ENCODE data around the gene GDI2. TPM values are rescaled to one million over a fixed set of nuclear protein-coding genes. Genes with fewer than 3 reads are reported as not detected.

Gene GDI2
- total and polyA plus RNA-seq, 2 of the 13 experiments (the other 11 are each of a cell fraction or from before 2014, with no cell fraction given) = 153 to 477 TPM

DNA sequence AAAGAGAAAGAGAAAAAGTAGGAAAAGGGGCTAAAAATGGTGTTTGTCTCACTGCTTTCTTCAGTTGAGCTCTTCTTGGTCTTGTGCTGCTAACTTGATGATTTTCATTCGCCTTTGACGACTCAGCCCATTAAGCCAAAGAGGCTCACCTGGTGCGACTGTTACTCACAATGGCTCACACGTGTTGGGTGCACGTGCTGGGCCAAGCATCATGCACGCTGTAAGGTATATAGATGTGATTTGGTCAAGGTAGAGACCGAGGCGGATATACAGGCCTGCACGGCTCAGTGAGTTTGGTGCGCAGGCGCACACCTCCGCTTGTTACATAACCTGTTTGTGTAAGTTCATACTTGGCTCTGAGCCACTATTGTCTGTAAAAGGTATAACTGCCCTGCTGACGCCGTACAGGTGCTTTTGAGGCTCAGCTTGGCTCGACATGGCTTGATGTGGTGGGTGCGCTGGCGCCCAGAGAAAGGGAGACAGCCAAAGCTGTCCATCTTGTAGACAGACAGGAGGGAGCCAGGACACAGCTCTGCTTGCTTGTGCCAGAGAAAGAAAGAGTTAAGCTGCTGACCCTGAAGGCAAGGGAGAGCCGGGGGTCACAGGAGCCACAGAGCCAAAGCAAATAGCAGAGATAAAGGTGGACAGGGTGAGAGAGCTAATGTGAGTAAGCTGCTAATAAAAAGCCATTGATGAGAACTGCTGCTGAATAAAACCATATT, 42.9 kb upstream of the GDI2 start (continued):
- TF ChIP-seq GZF1 (CRISPR knock-in tag; IDR thresholded peaks at IDR 0.05) (no peak), CBX1 (IDR thresholded peaks at IDR 0.05; ENCODE audit: low read depth) (no peak), KAT8 (CRISPR knock-in tag; IDR thresholded peaks at IDR 0.05) (0 out of 2 replicates have a peak, but pooled peaks have one; percentile 17), RXRB (CRISPR knock-in tag; IDR thresholded peaks at IDR 0.05; ENCODE audit: borderline replicate concordance) (0 out of 2 replicates have a peak, but pooled peaks have one; percentile 6), ZNF207 (IDR thresholded peaks at IDR 0.05; ENCODE audit: borderline replicate concordance) (no peak), RXRA (CRISPR knock-in tag; IDR thresholded peaks at IDR 0.05) (peak; percentile 40; the same call in 1 of the 2 replicates), NFATC3 (CRISPR knock-in tag; IDR thresholded peaks at IDR 0.05) (no peak), SOX6 (IDR thresholded peaks at IDR 0.05) (no peak), SOX6 (CRISPR knock-in tag; IDR thresholded peaks at IDR 0.05) (peak; percentile 61), ZNF547 (CRISPR knock-in tag; IDR thresholded peaks at IDR 0.05) (no peak), ZNF652 (CRISPR knock-in tag; IDR thresholded peaks at IDR 0.05; ENCODE audit: borderline replicate concordance, low read depth) (peak; percentile 88), HNRNPH1 (optimal IDR thresholded peaks at IDR 0.05; ENCODE audit: low read depth, low read length) (no peak), ZNF75D (CRISPR knock-in tag; IDR thresholded peaks at IDR 0.05; ENCODE audit: borderline replicate concordance) (no peak), NR2F6 (IDR thresholded peaks at IDR 0.05) (no peak), NR2F6 (CRISPR knock-in tag; IDR thresholded peaks at IDR 0.05) (0 out of 2 replicates have a peak, but pooled peaks have one; percentile 11), TSC22D2 (CRISPR knock-in tag; IDR thresholded peaks at IDR 0.05; ENCODE audit: borderline replicate concordance) (no peak), RFXANK (CRISPR knock-in tag; IDR thresholded peaks at IDR 0.05) (no peak)
- TF ChIP-seq, protein P1, sequence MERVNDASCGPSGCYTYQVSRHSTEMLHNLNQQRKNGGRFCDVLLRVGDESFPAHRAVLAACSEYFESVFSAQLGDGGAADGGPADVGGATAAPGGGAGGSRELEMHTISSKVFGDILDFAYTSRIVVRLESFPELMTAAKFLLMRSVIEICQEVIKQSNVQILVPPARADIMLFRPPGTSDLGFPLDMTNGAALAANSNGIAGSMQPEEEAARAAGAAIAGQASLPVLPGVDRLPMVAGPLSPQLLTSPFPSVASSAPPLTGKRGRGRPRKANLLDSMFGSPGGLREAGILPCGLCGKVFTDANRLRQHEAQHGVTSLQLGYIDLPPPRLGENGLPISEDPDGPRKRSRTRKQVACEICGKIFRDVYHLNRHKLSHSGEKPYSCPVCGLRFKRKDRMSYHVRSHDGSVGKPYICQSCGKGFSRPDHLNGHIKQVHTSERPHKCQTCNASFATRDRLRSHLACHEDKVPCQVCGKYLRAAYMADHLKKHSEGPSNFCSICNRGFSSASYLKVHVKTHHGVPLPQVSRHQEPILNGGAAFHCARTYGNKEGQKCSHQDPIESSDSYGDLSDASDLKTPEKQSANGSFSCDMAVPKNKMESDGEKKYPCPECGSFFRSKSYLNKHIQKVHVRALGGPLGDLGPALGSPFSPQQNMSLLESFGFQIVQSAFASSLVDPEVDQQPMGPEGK (CRISPR knock-in tag; IDR thresholded peaks at IDR 0.05) = no peak
- TF ChIP-seq, protein P2, sequence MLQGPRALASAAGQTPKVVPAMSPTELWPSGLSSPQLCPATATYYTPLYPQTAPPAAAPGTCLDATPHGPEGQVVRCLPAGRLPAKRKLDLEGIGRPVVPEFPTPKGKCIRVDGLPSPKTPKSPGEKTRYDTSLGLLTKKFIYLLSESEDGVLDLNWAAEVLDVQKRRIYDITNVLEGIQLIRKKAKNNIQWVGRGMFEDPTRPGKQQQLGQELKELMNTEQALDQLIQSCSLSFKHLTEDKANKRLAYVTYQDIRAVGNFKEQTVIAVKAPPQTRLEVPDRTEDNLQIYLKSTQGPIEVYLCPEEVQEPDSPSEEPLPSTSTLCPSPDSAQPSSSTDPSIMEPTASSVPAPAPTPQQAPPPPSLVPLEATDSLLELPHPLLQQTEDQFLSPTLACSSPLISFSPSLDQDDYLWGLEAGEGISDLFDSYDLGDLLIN (CRISPR knock-in tag; IDR thresholded peaks at IDR 0.05; ENCODE audit: borderline replicate concordance) = no peak
- TF ChIP-seq, protein P3, sequence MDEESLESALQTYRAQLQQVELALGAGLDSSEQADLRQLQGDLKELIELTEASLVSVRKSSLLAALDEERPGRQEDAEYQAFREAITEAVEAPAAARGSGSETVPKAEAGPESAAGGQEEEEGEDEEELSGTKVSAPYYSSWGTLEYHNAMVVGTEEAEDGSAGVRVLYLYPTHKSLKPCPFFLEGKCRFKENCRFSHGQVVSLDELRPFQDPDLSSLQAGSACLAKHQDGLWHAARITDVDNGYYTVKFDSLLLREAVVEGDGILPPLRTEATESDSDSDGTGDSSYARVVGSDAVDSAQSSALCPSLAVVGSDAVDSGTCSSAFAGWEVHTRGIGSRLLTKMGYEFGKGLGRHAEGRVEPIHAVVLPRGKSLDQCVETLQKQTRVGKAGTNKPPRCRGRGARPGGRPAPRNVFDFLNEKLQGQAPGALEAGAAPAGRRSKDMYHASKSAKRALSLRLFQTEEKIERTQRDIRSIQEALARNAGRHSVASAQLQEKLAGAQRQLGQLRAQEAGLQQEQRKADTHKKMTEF (CRISPR knock-in tag; IDR thresholded peaks at IDR 0.05) = peak; percentile 34; the same call in 1 of the 2 replicates
- TF ChIP-seq, protein P4, sequence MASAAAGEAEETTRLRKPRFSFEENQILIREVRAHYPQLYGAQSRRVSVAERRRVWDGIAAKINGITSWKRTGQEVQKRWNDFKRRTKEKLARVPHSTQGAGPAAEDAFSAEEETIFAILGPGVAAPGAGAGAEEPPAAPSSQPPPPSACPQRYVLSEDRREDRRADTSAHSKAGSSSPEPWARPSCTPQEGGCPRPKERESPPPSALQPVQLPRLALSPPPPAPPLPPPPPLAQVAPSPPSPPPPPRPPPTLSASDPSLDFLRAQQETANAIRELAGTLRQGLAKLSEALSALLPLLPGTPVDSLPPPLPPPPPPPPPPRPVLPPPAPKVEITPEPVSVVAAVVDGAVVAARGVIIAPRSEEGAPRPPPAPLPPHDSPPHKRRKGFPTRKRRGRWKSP (CRISPR knock-in tag; IDR thresholded peaks at IDR 0.05) = no peak
- TF ChIP-seq, protein P5, sequence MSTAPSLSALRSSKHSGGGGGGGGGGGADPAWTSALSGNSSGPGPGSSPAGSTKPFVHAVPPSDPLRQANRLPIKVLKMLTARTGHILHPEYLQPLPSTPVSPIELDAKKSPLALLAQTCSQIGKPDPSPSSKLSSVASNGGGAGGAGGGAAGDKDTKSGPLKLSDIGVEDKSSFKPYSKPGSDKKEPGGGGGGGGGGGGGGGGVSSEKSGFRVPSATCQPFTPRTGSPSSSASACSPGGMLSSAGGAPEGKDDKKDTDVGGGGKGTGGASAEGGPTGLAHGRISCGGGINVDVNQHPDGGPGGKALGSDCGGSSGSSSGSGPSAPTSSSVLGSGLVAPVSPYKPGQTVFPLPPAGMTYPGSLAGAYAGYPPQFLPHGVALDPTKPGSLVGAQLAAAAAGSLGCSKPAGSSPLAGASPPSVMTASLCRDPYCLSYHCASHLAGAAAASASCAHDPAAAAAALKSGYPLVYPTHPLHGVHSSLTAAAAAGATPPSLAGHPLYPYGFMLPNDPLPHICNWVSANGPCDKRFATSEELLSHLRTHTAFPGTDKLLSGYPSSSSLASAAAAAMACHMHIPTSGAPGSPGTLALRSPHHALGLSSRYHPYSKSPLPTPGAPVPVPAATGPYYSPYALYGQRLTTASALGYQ (CRISPR knock-in tag; IDR thresholded peaks at IDR 0.05) = no peak
- TF ChIP-seq, protein P6, sequence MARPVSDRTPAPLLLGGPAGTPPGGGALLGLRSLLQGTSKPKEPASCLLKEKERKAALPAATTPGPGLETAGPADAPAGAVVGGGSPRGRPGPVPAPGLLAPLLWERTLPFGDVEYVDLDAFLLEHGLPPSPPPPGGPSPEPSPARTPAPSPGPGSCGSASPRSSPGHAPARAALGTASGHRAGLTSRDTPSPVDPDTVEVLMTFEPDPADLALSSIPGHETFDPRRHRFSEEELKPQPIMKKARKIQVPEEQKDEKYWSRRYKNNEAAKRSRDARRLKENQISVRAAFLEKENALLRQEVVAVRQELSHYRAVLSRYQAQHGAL (CRISPR knock-in tag; IDR thresholded peaks at IDR 0.05; ENCODE audit: not compliant biosample characterization) = no peak
